ENCODE data around the gene PCBP3.

The PCBP3 gene

DNA sequence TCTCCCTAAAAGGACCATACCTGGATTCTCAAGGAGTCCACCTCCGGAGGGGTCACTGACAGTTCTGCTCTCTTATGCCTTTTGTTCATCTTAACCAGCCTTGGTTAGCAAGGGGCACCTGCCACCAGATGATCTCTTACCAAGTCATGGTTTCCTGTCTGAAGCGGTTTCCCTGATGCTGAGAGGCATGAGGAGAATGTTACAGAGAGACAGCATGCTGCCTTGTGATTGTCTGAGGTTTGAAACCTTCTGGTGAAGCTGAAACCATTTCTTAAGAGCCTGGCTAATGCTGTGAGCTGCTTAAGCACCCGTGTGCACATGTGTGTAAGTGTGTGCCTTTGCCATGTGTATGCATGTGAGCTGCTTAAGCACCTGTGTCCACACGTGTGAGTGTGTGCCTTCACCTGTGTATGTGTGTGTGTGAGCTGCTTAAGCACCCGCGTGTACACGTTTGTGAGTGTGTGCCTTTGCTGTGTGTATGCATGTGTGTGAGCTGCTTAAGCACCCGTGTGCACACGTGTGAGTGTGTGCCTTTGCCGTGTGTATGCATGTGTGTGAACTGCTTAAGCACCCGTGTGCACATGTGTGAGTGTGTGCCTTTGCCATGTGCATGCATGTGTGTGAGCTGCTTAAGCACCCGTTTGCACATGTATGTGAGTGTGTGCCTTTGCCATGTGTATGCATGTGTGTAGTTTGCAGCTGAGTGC, 201.7 kb downstream of the PCBP3 start:
- no peak overlapping the region for H3K4me3 ChIP-seq
- H3K27ac ChIP-seq: no peak overlapping the region
- TF ChIP-seq, protein P1, sequence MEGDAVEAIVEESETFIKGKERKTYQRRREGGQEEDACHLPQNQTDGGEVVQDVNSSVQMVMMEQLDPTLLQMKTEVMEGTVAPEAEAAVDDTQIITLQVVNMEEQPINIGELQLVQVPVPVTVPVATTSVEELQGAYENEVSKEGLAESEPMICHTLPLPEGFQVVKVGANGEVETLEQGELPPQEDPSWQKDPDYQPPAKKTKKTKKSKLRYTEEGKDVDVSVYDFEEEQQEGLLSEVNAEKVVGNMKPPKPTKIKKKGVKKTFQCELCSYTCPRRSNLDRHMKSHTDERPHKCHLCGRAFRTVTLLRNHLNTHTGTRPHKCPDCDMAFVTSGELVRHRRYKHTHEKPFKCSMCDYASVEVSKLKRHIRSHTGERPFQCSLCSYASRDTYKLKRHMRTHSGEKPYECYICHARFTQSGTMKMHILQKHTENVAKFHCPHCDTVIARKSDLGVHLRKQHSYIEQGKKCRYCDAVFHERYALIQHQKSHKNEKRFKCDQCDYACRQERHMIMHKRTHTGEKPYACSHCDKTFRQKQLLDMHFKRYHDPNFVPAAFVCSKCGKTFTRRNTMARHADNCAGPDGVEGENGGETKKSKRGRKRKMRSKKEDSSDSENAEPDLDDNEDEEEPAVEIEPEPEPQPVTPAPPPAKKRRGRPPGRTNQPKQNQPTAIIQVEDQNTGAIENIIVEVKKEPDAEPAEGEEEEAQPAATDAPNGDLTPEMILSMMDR (IDR thresholded peaks at IDR 0.05): no peak
- DNase-seq (ENCODE audit: low spot score): no peak

DNA sequence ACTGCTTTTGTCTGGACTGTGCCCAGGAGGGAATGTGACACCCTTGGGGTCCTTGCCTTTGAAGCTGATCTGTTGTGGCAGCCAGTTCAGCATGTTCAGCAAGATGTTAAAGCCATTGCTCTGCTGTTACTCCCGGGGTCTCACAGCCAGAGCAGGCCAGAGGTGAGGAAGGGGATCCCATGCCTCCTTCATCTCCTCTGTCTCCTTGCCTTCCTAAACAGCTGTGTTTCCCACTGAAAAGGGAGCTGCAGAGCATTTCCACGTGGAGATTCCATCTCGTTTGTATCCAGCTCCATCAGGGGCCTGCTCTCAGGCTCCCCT, 202.2 kb downstream of the PCBP3 start:
- H3K4me3 ChIP-seq: no peak overlapping the region
- H3K27ac ChIP-seq: no peak overlapping the region
- peak; percentile 49 for DNase-seq (ENCODE audit: low spot score)
- TF ChIP-seq, protein P1 (IDR thresholded peaks at IDR 0.05): no peak

DNA sequence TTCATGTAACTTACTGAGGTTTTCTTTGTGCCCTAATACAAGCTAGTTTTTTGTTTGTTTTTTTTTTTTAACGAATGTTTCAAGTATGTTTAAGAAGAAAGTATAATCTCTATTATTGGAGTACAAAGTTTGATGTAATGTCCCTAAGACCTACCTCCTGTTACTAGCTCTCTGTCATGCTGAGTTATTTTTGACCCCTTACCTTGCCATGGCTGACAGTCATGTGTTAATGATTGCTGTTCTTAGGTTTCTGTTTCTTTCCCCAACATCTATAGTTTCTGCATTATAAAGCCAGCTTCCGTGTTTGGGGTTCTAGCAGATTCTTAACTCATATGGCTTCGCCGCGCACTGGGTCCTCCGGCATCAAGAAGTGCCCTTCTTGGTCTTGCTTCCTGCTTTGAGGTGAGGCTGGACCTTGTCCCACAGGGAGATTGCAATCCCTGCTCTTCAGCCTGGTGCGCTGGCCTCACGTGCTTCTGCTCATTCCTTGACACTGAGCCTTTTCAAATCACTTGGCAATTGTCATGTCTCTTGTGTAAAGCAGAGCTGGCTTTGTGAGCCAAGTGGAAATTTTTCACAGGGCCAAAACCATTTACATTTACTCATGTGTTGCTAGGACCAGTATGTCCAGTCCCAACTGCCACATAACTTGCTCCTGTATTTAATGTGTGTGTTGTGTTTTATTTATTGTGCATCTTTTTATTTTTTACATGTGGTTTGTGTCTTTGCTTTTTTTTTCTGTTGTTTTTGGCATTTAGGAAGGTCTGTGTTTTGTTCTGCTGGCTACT, 203.0 kb downstream of the PCBP3 start:
- TF ChIP-seq, protein P1 (IDR thresholded peaks at IDR 0.05): no peak
- H3K4me3 ChIP-seq: no peak overlapping the region
- DNase-seq (ENCODE audit: low spot score): peak; percentile 58
- no peak overlapping the region for H3K27ac ChIP-seq

DNA sequence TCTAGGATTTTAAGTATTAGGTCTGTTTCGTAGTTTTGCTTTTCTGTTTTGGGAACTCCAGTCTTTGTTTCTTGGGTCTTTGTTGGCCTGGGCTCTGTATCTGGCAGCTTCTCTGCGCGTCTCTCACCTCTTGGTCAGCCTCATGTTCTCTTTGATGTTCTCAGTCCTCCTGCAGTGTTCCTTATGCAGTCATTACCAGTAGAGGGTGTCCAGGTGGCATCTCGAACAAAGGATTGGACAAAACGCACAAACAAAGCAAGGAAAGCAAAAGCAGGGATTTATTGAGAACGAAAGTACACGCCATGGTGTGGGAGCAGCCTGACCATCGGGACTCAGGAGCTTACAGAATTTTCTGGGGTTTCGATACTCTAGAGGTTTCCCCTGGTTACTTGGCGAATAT, 204.3 kb downstream of the PCBP3 start:
- H3K4me3 ChIP-seq: no peak overlapping the region
- peak; percentile 38 for DNase-seq (ENCODE audit: low spot score)

DNA sequence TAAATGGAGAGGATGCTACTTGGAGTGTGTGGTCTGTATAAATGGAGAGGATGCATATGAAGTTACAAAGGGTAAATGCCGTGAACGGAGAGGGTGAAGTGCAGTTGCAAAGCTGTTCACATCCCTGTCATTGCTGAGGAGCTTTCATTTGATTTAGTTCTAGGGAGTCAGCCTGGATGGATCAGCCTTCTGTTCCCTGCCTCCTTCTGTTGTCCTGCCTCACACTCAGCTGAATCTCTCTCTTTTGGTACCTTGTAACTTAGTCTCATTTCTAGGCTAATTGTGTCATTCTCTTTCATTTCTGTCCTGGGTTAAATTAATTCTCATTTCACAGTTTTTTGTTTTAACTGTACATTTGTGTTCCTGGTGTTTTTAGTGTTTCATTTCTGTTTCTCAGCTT, 204.8 kb downstream of the PCBP3 start:
- TF ChIP-seq, protein P1 (IDR thresholded peaks at IDR 0.05): no peak
- no peak overlapping the region for H3K27ac ChIP-seq
- no peak overlapping the region for H3K4me3 ChIP-seq
- DNase-seq (ENCODE audit: low spot score): no peak

More for the DNA sequence above, 204.3 kb downstream of the PCBP3 start:
- TF ChIP-seq, protein P1 (IDR thresholded peaks at IDR 0.05): no peak
- H3K27ac ChIP-seq: no peak overlapping the region

DNA sequence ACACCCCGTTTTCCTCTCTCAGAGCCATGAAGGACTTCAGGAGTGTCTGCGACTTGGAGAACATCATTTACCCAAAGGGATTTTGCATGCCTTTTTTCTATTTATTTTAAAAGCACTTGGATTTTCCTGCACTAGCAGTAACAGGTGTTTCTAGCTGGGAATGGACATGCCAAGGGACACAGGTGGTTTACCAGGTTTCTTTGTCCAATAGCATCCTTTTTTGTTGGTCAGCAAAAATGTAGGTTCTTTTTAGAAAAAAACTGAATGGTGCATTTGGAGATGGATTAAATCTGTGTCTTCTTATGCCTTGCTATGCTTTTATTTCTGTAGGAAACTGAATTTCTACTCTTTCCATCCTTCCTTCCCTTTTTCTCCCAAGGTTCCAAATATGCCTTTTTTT, 205.3 kb downstream of the PCBP3 start:
- TF ChIP-seq, protein P1 (IDR thresholded peaks at IDR 0.05): no peak
- no peak overlapping the region for H3K4me3 ChIP-seq
- no peak for DNase-seq (ENCODE audit: low spot score)
- no peak overlapping the region for H3K27ac ChIP-seq

DNA sequence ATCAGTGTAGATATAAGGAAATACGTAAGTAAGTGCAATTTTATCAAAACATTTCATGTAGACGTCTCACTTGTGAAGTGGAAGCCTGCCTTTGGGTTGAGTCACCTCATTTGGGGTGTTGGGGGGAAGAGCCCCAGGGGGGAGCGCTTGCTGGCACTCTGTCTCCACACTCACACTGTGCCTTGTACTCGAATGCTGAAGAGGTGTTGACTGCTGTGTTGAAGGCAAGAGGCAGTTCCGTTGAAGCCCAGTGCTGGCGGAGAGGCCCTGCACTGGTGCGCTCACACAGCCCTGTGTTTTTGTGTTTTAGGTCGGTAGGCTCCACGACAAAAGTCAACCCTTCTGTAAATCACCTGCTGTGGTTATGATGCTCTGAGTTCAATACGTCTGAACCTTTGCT, 206.1 kb downstream of the PCBP3 start:
- DNase-seq (ENCODE audit: low spot score): no peak
- H3K27ac ChIP-seq: no peak overlapping the region
- no peak overlapping the region for H3K4me3 ChIP-seq
- TF ChIP-seq, protein P1 (IDR thresholded peaks at IDR 0.05): no peak
